Measurements from ENCODE around the gene FOXP1.

GRCh38 chr3:71031914-71032521, 551.5 kb downstream of the FOXP1 start:
- TF ChIP-seq, protein P1, sequence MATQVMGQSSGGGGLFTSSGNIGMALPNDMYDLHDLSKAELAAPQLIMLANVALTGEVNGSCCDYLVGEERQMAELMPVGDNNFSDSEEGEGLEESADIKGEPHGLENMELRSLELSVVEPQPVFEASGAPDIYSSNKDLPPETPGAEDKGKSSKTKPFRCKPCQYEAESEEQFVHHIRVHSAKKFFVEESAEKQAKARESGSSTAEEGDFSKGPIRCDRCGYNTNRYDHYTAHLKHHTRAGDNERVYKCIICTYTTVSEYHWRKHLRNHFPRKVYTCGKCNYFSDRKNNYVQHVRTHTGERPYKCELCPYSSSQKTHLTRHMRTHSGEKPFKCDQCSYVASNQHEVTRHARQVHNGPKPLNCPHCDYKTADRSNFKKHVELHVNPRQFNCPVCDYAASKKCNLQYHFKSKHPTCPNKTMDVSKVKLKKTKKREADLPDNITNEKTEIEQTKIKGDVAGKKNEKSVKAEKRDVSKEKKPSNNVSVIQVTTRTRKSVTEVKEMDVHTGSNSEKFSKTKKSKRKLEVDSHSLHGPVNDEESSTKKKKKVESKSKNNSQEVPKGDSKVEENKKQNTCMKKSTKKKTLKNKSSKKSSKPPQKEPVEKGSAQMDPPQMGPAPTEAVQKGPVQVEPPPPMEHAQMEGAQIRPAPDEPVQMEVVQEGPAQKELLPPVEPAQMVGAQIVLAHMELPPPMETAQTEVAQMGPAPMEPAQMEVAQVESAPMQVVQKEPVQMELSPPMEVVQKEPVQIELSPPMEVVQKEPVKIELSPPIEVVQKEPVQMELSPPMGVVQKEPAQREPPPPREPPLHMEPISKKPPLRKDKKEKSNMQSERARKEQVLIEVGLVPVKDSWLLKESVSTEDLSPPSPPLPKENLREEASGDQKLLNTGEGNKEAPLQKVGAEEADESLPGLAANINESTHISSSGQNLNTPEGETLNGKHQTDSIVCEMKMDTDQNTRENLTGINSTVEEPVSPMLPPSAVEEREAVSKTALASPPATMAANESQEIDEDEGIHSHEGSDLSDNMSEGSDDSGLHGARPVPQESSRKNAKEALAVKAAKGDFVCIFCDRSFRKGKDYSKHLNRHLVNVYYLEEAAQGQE (IDR thresholded peaks at IDR 0.05; ENCODE audit: insufficient read depth in 1 of 2, low read depth in 2 of 2, low read length in 1 of 2): no peak
- TF ChIP-seq, protein P2, sequence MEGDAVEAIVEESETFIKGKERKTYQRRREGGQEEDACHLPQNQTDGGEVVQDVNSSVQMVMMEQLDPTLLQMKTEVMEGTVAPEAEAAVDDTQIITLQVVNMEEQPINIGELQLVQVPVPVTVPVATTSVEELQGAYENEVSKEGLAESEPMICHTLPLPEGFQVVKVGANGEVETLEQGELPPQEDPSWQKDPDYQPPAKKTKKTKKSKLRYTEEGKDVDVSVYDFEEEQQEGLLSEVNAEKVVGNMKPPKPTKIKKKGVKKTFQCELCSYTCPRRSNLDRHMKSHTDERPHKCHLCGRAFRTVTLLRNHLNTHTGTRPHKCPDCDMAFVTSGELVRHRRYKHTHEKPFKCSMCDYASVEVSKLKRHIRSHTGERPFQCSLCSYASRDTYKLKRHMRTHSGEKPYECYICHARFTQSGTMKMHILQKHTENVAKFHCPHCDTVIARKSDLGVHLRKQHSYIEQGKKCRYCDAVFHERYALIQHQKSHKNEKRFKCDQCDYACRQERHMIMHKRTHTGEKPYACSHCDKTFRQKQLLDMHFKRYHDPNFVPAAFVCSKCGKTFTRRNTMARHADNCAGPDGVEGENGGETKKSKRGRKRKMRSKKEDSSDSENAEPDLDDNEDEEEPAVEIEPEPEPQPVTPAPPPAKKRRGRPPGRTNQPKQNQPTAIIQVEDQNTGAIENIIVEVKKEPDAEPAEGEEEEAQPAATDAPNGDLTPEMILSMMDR (IDR thresholded peaks at IDR 0.05): no peak
- TF ChIP-seq POLR2AphosphoS5 (IDR thresholded peaks at IDR 0.05; ENCODE audit: low read depth, low read length) (no peak), SIN3A (IDR thresholded peaks at IDR 0.05; ENCODE audit: borderline replicate concordance, insufficient read depth, low read depth, low read length) (no peak), TCF7L2 (IDR thresholded peaks at IDR 0.05; ENCODE audit: low read depth, low read length) (no peak)

All from Panc1 (cell line).